GM23338 (cell line): ENCODE data around the gene ME3. TPM values are rescaled to one million over a fixed set of nuclear protein-coding genes. Genes with fewer than 3 reads are reported as not detected.

Source experiments
- ATAC-seq: fragments of 200-7000 bp; cut with Tn5 transposase; 3 replicates; pipeline ENCODE4 v1.9.1; 2020
- DNase-seq: peaks from one replicate; pipeline ENCODE4 v3.0.0-alpha.2; 2015; ENCODE audit warnings: low spot score
- H2AFZ ChIP-seq: fragments of 200-600 bp; sonication (generic); 2 replicates; pipeline ENCODE4 v1.8.0; 2016; ENCODE audit warnings: antibody characterized with exemption, mild to moderate bottlenecking, moderate library complexity
- H3F3A ChIP-seq: fragments of 200-600 bp; sonication (generic); replicated peaks from 2 replicates; pipeline ENCODE4 v1.8.0; 2017; ENCODE audit warnings: antibody characterized with exemption, mixed run types, low read depth
- H3K27ac ChIP-seq: fragments of 200-600 bp; sonication (generic); 2 replicates; pipeline ENCODE4 v1.6.1; 2016; ENCODE audit warnings: low read depth
- H3K27me3 ChIP-seq: fragments of 200-600 bp; sonication (generic); 2 replicates; pipeline ENCODE4 v1.8.0; 2016; ENCODE audit warnings: mild to moderate bottlenecking, mixed run types, moderate library complexity; ENCODE audit not compliant: insufficient read depth
- H3K36me3 ChIP-seq: fragments of 200-600 bp; sonication (generic); 2 replicates; pipeline ENCODE4 v1.8.0; 2016; ENCODE audit warnings: mild to moderate bottlenecking; ENCODE audit not compliant: insufficient read depth
- H3K4me1 ChIP-seq: fragments of 200-600 bp; sonication (generic); 2 replicates; pipeline ENCODE4 v1.8.0; 2016; ENCODE audit warnings: mild to moderate bottlenecking, moderate library complexity; ENCODE audit not compliant: insufficient read depth
- H3K4me2 ChIP-seq: fragments of 200-600 bp; sonication (generic); 2 replicates; pipeline ENCODE4 v1.7.1; 2017; ENCODE audit warnings: mixed run types
- H3K4me3 ChIP-seq: fragments of 200-600 bp; sonication (generic); 2 replicates; pipeline ENCODE4 v1.6.1; 2016; ENCODE audit warnings: mixed run types
- H3K79me2 ChIP-seq: fragments of 200-600 bp; sonication (generic); replicated peaks from 2 replicates; pipeline ENCODE4 v1.8.0; 2017; ENCODE audit warnings: mild to moderate bottlenecking; ENCODE audit not compliant: insufficient read depth
- H3K9me2 ChIP-seq: fragments of 200-600 bp; sonication (generic); 2 replicates; pipeline ENCODE4 v1.8.0; 2017; ENCODE audit not compliant: insufficient read depth
- H4K20me1 ChIP-seq: fragments of 200-600 bp; sonication (generic); replicated peaks from 2 replicates; pipeline ENCODE4 v1.8.0; 2017; ENCODE audit warnings: mild to moderate bottlenecking; ENCODE audit not compliant: insufficient read depth
- H3K27ac Mint-ChIP-seq: 2 replicates; pipeline ENCODE4 v1.8.0; 2020; ENCODE audit warnings: inconsistent platforms, mild to moderate bottlenecking, moderate library complexity, mixed read lengths
- H3K27me3 Mint-ChIP-seq: 3 replicates; pipeline ENCODE4 v1.8.0; 2022; ENCODE audit warnings: low read depth, mild to moderate bottlenecking, moderate library complexity, mixed read lengths, inconsistent platforms; ENCODE audit not compliant: insufficient read depth, poor library complexity
- H3K36me3 Mint-ChIP-seq: 3 replicates; pipeline ENCODE4 v1.8.0; 2021; ENCODE audit warnings: low read depth, mild to moderate bottlenecking, inconsistent platforms, moderate library complexity, mixed read lengths
- H3K4me1 Mint-ChIP-seq: 3 replicates; pipeline ENCODE4 v1.8.0; 2020; ENCODE audit warnings: mild to moderate bottlenecking, inconsistent platforms, mixed read lengths
- H3K4me3 Mint-ChIP-seq: 3 replicates; pipeline ENCODE4 v1.8.0; 2021; ENCODE audit warnings: moderate library complexity, mild to moderate bottlenecking, inconsistent platforms, mixed read lengths
- H3K9me3 Mint-ChIP-seq: 3 replicates; pipeline ENCODE4 v1.8.0; 2020; ENCODE audit warnings: moderate library complexity, mild to moderate bottlenecking, inconsistent platforms, mixed read lengths
- CREB1 ChIP-seq: fragments of 250-450 bp; sonication (Bioruptor Pico); IDR thresholded peaks from 2 replicates; pipeline ENCODE4 v1.5.0; 2020; ENCODE audit warnings: low read depth, mild to moderate bottlenecking, moderate library complexity
- EZH2 ChIP-seq: fragments of 200-600 bp; sonication (generic); IDR thresholded peaks from one replicate; pipeline ENCODE4 v1.8.0; 2017; ENCODE audit warnings: antibody characterized with exemption, mild to moderate bottlenecking, low read depth; ENCODE audit not compliant: unreplicated experiment
- EZH2phosphoT487 ChIP-seq: fragments of 200-600 bp; sonication (generic); IDR thresholded peaks from one replicate; pipeline ENCODE4 v1.8.1; 2018; ENCODE audit warnings: antibody characterized with exemption; ENCODE audit not compliant: unreplicated experiment
- JUNB ChIP-seq: IDR thresholded peaks from one replicate; pipeline ENCODE4 v1.6.1; 2016; ENCODE audit warnings: antibody characterized with exemption; ENCODE audit not compliant: unreplicated experiment
- NANOG ChIP-seq: IDR thresholded peaks from 2 replicates; pipeline ENCODE4 v1.6.1; 2016; ENCODE audit warnings: antibody characterized with exemption, borderline replicate concordance
- POLR2AphosphoS5 ChIP-seq: IDR thresholded peaks from 2 replicates; pipeline ENCODE4 v1.6.1; 2016; ENCODE audit warnings: antibody characterized with exemption, low read depth
- STAT1 ChIP-seq: IDR thresholded peaks from one replicate; pipeline ENCODE4 v1.6.1; 2016; ENCODE audit warnings: antibody characterized with exemption; ENCODE audit not compliant: unreplicated experiment
- ZNF114 ChIP-seq: fragments of 250-450 bp; sonication (Bioruptor Pico); IDR thresholded peaks from 2 replicates; pipeline ENCODE4 v1.5.0; 2020; ENCODE audit warnings: mild to moderate bottlenecking, moderate library complexity
- ZNF331 ChIP-seq: fragments of 250-450 bp; sonication (Bioruptor Pico); IDR thresholded peaks from 2 replicates; pipeline ENCODE4 v1.5.0; 2020; ENCODE audit warnings: low read depth, mild to moderate bottlenecking, moderate library complexity
- polyA plus RNA-seq: library from polyadenylated mRNA; unstranded; fragments of >200 nt; fragmentation: Nextera tagmentation; extraction: Ambion mirVana; gene quantifications from 2 replicates; pipeline ENCODE4 v1.2.1, GENCODE V29; 2016
- total RNA-seq: library from RNA; depleted of rRNA; stranded (reverse); fragments of >200 nt; shearing (Covaris generic); gene quantifications from 2 replicates; pipeline ENCODE4 v1.2.3, GENCODE V29; 2014
- TF ChIP-seq, protein P1 (sequence below), 2 experiments: fragments of 200-600 bp in 1 of 2; sonication (generic) in 1 of 2; conservative IDR thresholded peaks; 2 replicates each; pipeline versions ENCODE4 v1.5.1 to v1.6.1; 2016 to 2017; ENCODE audit warnings: antibody characterized with exemption in 2 of 2, low read depth in 2 of 2, mild to moderate bottlenecking in 2 of 2, moderate library complexity in 1 of 2
- TF ChIP-seq, protein P2 (sequence below): IDR thresholded peaks from one replicate; pipeline ENCODE4 v1.6.1; 2018; ENCODE audit warnings: antibody characterized with exemption; ENCODE audit not compliant: unreplicated experiment
- TF ChIP-seq, protein P3 (sequence below): IDR thresholded peaks from 2 replicates; pipeline ENCODE4 v1.6.1; 2016; ENCODE audit warnings: antibody characterized with exemption

The ME3 gene
- total and polyA plus RNA-seq, 2 experiments from 2014 or later: 1.3 to 4.0 TPM

DNA sequence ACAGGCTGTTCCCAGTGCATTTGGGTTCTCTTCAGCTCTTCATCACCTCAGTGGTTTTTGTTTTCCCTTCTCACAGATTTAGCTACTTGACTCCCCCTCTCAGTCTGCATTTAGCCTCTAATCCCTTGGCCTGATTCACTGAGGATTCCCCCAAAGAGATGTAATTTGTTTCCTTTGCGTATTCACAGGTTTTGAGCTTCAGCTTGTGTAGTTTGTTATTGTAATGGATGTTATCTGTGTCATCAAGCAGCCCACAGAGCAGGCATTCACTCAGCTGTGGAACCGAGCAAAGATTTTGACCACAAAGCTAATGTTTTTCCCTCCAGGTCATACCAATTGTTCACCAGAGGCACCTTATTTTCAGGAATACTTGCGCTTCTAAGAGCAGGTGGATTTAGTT, 6.4 kb upstream of the ME3 start (continued):
- TF ChIP-seq, protein P1, sequence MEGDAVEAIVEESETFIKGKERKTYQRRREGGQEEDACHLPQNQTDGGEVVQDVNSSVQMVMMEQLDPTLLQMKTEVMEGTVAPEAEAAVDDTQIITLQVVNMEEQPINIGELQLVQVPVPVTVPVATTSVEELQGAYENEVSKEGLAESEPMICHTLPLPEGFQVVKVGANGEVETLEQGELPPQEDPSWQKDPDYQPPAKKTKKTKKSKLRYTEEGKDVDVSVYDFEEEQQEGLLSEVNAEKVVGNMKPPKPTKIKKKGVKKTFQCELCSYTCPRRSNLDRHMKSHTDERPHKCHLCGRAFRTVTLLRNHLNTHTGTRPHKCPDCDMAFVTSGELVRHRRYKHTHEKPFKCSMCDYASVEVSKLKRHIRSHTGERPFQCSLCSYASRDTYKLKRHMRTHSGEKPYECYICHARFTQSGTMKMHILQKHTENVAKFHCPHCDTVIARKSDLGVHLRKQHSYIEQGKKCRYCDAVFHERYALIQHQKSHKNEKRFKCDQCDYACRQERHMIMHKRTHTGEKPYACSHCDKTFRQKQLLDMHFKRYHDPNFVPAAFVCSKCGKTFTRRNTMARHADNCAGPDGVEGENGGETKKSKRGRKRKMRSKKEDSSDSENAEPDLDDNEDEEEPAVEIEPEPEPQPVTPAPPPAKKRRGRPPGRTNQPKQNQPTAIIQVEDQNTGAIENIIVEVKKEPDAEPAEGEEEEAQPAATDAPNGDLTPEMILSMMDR (conservative IDR thresholded peaks at IDR 0.05; ENCODE audit: low read depth in 2 of 2): no peak
- TF ChIP-seq ZNF331 (CRISPR knock-in tag) (no peak), STAT1 (no peak), JUNB (no peak), EZH2 (no peak), POLR2AphosphoS5 (no peak), EZH2phosphoT487 (no peak), ZNF114 (CRISPR knock-in tag) (no peak), CREB1 (CRISPR knock-in tag) (no peak), NANOG (no peak)
- TF ChIP-seq, protein P2, sequence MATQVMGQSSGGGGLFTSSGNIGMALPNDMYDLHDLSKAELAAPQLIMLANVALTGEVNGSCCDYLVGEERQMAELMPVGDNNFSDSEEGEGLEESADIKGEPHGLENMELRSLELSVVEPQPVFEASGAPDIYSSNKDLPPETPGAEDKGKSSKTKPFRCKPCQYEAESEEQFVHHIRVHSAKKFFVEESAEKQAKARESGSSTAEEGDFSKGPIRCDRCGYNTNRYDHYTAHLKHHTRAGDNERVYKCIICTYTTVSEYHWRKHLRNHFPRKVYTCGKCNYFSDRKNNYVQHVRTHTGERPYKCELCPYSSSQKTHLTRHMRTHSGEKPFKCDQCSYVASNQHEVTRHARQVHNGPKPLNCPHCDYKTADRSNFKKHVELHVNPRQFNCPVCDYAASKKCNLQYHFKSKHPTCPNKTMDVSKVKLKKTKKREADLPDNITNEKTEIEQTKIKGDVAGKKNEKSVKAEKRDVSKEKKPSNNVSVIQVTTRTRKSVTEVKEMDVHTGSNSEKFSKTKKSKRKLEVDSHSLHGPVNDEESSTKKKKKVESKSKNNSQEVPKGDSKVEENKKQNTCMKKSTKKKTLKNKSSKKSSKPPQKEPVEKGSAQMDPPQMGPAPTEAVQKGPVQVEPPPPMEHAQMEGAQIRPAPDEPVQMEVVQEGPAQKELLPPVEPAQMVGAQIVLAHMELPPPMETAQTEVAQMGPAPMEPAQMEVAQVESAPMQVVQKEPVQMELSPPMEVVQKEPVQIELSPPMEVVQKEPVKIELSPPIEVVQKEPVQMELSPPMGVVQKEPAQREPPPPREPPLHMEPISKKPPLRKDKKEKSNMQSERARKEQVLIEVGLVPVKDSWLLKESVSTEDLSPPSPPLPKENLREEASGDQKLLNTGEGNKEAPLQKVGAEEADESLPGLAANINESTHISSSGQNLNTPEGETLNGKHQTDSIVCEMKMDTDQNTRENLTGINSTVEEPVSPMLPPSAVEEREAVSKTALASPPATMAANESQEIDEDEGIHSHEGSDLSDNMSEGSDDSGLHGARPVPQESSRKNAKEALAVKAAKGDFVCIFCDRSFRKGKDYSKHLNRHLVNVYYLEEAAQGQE: no peak
- TF ChIP-seq, protein P3, sequence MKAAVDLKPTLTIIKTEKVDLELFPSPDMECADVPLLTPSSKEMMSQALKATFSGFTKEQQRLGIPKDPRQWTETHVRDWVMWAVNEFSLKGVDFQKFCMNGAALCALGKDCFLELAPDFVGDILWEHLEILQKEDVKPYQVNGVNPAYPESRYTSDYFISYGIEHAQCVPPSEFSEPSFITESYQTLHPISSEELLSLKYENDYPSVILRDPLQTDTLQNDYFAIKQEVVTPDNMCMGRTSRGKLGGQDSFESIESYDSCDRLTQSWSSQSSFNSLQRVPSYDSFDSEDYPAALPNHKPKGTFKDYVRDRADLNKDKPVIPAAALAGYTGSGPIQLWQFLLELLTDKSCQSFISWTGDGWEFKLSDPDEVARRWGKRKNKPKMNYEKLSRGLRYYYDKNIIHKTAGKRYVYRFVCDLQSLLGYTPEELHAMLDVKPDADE: no peak

DNA sequence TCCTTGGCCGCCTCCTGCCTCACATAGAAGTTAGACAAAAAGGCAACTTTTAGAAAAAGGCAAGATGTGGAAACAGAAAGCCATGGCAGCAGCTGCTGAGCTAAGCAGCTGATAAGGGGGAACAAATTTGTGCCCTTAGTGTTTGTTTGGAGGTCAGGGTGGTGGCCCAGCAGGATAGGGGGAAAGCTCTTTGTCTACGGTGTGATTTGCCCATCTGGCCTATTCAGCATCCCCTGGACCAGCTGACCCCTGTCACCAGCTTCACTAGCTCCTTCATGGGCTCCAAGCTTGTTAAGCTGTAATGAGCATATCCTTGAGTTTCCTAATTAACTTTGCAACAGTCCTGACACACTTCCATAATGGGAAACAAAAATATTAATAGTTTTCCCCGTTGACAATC, 5.9 kb upstream of the ME3 start:
- H3K36me3 Mint-ChIP-seq: no peaks in the 10 kb centered on the region
- DNase-seq (no peak), ATAC-seq (no peak)
- Histone ChIP-seq H3K79me2 (no peaks in the 10 kb centered on the region), H3K4me1 (peaks cover 9% of the 10 kb centered on the region; the same call in 1 of the 2 replicates), H4K20me1 (no peaks in the 10 kb centered on the region), H2AFZ (no peak overlapping the region), H3K36me3 (no peaks in the 10 kb centered on the region), H3K27me3 (peaks cover 16% of the 10 kb centered on the region), H3F3A (no peaks in the 10 kb centered on the region), H3K4me2 (no peak overlapping the region), H3K4me3 (no peak overlapping the region), H3K9me2 (peaks cover 8% of the 10 kb centered on the region; the same call in 1 of the 2 replicates), H3K27ac (no peak overlapping the region)
- H3K27ac Mint-ChIP-seq: no peak overlapping the region
- H3K4me3 Mint-ChIP-seq: no peak overlapping the region
- H3K27me3 Mint-ChIP-seq: peaks cover 6% of the 10 kb centered on the region
- H3K4me1 Mint-ChIP-seq: peaks cover 29% of the 10 kb centered on the region
- TF ChIP-seq ZNF114 (CRISPR knock-in tag): no peak
- no peaks in the 10 kb centered on the region for H3K9me3 Mint-ChIP-seq
